Dermis blood vessel endothelial cell (primary cell): ENCODE measurements around the gene ANP32A. TPM values are rescaled to one million over a fixed set of nuclear protein-coding genes. Genes with fewer than 3 reads are reported as not detected.
"Not testable (repeated sequence)": the region's sequence is repeated elsewhere in the genome, so short reads cannot be mapped to it uniquely, and the experiment has no call there.

Experiments used
- DNase-seq: peaks from one replicate; pipeline ENCODE4 v3.0.0; 2010
- total RNA-seq: library from RNA; depleted of rRNA; stranded (reverse); fragments of >200 nt; gene quantifications from 2 replicates; pipeline ENCODE4 v1.2.3, GENCODE V29; 2014

ANP32A gene
- total RNA-seq, 1 donor from 2014 or later, result 68.2 TPM

DNA sequence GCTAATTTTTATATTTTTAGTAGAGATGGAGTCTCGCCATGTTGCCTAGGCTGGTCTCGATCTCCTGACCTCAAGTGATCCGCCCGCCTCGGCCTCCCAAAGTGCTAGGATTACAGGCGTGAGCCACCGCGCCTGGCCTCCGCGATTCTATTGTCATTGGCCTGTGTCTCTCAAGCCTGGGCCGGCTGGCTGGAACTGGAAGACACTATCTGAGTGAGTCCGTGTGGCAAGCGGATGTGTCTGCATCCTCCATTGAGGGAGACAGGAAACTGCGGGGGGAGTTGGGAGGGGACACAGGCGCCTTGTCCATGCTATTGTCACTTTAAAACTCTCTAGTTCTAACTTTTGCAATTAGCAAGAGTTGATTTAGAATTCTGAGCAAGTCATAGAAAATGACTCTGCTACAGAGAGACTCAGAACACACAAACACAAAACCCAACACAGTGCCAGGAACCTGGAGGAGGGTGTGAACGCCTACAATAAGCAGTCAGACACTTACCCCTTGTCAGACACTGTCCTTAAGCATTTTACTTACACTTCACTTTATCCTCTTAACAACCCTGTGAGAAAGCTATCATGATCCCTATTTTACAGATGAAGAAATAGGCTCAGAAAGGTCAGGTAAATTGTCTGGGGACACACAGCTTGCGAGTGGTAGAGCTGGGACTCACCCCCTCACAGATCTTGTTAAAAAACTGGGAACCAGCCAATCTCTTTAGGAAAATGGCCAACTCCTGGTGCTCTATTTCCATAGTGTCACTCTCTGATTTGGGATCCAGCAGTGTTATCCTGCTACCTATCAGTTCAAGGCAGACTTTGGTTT is 38.7 kb downstream of the ANP32A start:
- DNase-seq, result peak; percentile 95

DNA sequence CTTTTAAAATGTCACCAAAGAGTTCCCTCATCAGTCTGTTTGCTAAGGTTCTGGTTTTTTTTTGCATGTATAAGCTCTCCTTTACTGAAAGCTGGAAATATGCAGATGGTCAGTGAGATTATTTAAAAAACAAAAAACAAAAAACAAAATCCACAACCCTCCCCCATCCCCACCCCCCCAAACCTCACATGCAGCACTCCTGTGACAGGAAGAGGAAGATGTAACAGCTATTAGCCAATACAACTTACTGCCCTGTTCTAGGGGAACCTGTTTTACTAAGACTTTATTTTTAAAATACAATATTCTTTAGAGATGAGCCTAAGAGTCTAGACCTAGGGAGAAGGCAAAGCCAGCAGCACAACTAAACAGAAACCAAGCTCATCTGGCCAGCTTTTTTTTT is 39.5 kb downstream of the ANP32A start:
- no peak for DNase-seq

DNA sequence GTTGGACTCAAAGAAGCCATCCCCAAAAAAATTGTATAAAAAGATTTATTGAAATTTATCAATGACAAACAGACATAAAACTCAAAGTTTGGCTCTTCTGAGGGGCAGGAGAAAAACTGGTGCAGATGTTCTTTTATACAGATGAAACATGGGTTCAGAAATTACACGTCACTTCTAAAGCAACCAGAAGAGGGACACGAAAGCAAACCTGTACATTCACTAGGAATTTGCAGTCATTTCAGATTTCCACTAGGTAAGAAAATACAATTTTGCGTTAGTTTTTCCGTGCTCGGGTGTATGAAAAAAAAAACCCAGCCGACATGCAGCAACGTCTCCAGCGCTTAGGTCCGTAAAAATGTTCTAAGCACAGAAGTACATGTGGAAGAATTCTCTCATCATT is 41.8 kb downstream of the ANP32A start:
- no peak for DNase-seq

DNA sequence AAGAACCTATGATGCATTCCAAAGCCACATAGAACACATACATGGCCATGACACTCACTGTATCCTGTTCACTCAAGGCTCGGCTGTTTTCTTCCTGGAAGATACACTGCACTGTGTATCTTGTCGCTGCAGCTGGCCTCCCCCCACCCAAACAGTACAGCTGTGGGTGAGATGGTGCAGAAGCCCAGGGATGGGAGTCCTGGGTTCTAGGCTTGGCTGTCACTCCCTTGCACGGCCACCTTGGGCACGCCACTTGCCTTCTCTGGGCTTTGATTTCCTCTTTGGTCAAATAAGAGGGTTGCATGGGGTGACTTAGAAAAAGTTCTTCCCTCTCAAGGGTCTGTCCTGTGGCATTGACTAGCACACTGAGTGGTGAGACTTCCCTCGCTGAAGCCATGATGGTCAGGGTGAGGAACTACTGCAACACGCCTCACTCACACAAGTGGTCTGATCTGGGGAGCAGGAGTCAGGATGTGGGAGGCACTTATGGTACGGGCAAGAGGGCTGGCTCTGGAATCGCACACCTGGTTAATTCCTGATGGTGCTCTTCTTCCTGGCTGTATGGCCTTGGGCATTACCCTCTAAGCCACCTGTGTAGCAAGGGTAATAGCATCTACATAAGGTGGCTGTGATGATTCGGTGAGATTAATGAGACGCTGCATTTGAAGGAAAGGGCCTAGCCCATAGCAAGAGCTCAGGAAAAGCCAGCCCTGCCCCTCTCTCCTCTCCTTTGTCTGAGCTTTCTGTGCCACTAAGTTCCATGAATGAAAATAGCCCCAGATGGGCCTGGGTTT is 44.0 kb downstream of the ANP32A start:
- no peak for DNase-seq

DNA sequence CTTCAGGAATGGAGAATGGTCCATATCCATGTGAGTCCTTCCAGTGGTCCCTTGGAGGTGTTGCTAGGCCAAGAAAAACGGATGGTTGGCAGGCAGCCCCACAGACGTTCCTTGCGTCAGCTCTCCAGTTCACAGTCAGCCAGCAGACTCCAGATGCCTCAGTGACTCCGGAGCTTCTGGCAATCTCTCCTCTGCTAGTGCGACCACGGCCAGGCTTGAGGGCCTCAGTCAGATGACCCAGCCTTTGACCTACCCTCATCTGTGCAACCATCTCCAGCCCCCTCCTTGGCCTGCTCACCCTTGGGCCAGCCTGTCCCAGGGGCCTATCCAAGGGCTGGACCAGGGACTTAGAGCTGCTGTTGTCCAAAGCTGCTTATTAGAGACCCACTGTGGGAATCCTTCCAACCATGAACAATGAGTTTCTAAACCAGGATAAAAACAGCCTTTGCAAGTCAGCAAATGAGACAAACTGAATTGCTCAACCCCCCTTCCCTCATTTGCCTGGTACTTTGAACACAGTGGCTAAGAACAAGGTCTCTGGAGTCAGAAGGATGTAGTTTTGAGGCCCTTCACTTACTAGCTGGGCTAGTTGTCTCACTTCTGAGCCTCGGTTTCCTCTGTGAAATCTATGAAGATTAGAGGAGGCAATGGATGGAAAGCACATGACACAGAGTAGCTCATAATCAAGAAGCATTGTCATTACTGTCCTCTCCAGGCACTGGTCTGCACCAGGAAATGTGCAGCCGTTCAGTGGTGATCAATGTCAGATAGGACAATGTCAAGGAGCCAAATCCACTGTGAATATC is 44.8 kb downstream of the ANP32A start:
- DNase-seq, result no peak

DNA sequence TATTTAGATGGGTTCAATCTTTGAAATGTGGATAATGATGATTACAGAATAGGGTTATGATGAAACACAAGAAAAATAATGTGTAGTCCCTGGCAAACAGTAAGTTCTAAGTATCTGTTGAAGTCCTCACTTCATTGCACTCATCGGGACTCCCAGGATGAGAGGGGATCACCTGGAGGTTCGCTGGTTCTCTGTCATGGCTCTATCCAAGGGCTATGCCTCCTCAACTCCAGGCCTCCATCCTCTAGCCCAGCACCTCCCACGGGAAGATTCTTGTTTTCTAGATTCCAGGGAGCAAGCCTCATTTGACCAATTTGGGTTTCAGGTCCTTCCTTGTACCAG is 45.5 kb downstream of the ANP32A start:
- no peak for DNase-seq

DNA sequence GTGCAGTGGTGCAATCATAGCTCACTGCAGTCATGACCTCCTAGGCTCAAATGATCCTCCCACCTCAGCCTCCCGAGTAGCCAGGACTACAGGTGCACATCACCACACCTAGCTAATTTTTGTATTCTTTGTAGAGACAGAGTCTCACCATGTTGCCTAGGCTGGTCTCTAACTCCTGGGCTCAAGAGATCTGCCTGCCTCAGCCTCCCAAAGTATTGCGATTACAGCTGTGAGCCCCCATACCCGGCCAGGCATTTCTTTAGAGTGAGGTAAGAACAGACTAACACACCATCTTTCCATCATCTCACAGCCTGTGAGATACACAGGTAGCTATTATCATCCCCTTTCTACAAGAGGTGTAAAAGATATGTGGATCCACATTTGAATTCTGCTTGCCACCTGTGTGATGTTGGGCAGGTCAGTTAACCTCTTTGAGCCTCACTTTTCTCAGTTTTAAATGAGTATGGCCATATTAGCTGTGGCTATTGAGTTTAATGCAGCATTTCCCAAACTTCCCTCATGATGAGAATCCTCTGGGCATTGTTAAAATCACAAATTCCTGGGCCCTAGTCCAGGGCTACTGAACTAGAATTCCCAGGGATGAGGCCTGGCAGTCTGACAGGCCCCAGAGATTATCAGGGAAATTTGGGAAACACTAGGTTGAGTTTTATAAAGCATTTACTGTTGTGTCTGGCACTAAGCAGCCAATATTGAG is 46.0 kb downstream of the ANP32A start:
- DNase-seq, result no peak

DNA sequence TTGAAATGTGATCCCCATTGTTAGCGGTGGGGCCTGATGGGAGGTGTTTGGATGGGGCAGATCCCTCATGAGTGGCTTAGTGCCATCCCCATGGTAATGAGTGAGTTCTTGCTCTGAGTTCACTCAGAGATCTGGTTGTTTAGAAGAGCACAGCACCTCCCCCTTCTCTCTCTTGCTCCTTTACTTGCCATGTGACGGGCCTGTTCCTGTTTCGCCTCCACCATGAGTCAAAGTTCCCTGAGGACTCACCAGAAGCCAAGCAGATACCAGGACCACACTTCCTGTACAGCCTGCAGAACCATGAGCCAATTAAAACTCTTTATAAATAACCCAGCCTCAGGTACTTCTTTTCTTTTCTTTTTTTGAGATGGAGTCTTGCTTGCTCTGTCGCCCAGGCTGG is 46.6 kb downstream of the ANP32A start:
- DNase-seq, result no peak

DNA sequence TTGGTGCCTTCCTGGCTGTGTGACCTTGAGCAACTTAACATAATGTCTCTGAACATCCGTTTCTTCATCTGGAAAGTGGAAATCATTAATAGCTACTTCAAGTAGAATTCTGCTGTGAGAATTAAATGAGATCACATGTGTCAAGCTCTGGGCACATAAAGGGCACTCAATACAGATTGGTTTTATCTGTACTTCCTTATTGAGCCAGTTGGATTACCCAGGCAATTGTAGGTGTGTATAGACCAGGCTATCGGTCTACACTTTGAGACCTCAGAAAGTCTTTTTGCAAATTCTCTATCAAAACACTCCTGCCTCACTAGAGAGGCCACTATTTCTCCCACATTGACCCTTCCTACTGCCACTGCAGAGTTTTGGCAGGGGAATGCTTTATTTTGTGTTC is 47.7 kb downstream of the ANP32A start:
- DNase-seq, result no peak

DNA sequence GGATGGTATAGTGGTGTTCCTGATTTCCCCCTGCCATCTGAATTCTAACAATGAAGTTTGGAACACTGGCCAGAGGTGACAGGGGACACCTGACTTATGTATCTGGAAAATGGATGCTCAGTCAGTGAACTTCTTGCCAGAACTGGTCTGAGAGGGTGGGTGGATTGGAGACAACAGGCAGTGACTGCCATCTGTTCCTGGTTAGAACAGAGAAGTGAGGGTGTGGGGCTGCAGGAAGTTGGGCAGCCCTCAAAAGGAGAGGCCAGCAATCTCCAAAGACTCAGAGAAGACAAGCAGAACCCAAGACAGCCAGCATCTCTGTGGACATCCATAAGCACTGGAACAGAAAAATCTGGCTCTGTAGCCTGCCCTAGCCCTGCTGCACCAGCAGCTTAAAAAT is 50.5 kb downstream of the ANP32A start:
- no peak for DNase-seq

DNA sequence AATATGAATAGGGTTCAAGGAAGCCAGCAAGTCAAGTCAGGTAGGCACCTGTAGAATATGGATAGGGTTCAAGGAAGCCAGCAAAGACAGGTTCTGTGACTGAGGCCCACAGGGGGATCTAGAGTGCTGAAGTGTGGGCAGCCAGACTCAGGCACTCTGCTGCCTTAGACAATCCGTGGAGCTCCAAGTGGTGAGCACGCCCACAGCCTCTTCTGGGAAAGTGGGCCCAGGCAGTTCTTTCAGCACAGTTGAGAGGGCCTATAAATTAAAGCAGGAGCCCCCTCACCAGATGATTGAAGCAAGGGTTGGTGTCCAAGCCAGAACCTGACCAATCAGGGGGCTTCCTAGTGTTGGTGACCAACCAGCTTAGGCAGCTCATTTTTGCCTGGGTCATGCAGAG is 51.0 kb downstream of the ANP32A start:
- DNase-seq, result no peak

DNA sequence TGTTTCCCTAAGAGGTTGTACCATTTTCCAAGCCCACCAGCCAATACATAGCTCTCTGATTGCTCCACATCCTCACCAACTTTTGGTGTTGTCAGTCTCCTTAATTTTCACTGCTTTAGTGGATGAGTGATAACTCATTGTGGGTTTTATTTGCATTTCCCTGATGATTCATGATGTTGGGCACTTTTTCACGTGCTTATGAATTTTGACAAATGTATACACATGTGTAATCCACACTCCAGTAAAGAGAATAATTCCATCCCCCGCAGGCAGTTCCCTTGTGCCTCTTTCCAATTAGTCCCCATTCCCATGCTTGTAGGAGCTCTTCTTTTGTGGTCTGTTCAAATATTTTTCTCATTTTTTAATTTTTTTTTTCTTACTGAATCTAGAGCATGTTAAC is 52.4 kb downstream of the ANP32A start:
- peak; percentile 48 for DNase-seq

DNA sequence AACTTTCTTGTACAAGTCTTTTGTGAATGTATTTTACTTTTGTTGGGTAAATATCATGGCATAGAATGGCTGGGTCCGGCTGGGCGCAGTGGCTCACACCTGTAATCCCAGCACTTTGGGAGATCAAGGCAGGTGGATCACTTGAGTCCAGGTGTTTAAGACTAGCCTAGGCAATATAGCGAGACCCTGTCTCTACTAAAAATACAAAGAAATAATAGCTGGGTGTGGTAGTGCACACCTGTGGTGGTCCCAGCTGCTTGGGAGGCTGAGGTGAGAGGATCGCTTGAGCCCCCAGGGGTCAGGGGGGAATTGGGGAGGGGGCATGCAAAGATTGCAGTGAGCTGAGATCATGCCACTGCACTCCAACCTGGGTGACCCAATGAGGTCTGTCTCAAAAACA is 52.9 kb downstream of the ANP32A start:
- no peak for DNase-seq

DNA sequence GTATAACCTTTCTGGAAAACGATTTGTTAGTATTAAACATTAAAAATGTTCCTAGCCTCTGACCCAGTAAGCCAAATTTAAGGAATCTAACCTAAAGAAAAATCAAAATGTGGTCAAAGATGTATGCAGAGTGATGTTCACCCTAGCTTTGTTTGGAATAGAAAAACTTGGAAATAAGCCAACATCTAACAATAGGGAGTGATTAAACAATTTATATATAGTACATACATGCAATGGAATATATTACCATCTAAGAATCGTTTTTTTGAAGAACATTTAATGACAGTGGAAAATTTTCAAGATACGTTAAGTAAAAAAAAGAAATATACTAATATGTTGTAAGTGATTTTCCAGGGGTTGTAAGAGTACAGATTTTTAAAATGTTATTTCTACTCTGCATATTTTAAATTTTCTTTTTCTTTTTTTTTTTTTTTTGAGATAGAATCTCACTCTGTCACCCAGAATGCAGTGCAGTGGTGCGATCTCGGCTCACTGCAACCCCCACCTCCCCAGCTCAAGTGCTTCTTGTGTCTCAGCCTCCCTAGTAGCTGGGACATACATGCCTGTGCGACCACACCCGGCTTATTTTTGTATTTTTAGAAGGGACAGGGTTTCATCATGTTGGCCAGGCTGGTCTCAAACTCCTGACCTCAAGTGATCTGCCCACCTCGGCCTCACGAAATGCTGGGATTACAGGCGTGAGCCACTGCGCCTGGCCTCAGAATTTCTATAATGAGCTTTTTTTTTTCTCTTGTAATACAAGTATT is 54.9 kb downstream of the ANP32A start:
- peak; percentile 73 for DNase-seq

DNA sequence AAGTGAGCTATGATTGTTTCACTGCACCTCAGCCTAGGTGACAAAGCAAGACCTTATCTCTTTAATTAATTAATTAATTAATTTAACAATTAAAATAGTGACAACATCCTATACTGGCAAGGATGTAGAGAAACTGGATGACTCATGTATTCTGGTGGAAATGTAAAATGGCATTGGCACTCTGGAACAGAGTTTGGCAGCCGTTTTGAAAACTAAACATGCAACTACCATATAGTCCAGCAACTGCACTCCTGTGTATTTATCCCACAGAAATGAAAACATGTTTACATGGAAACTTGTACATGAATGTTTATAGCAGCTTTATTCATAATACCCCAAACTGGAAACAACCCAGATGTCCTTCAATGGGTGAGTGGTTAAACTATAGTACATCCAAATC is 56.6 kb downstream of the ANP32A start:
- peak; percentile 60 for DNase-seq

DNA sequence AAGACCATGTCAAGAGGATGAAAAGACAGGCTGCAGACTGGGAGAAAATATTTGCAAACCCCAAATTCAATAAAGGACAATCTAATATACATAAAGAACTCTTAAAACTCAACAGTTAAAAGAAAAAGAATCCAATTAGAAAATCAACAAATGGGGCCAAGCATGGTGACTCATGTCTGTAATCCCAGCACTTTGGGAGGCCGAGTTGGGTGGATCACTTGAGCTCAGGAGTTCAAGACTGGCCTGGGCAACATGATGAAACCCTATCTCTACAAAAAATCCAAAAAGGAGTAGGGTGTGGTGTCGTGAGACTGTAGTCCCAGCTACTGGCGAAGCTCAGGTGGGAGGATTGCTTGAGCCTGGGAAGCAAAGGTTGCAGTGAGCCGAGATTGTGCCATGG is 57.6 kb downstream of the ANP32A start:
- no peak for DNase-seq

DNA sequence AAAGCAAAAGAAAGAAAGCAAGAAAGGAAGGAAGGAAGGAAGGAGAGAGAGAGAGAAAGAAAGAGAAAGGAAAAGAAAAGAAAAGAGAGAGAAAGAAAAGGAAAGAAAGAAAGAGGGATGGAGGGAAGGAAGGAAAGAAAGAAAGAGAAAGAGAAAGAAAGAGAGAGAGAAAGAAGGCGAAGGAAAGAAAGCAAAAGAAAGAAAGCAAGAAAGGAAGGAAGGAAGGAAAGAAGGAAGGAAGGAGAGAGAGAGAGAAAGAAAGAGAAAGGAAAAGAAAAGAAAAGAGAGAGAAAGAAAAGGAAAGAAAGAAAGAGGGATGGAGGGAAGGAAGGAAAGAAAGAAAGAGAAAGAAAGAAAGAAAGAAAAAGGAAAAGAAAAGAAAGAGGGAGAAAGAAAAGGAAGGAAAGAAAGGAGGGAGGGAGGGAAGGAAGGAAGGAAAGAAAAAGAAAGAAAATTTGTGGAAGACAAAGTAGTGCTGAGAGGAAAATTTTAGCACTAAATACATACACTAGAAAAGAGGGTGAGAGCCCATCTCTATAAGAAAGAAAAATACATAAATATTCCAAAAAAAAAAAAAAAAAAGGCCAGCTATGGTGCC is 60.6 kb downstream of the ANP32A start:
- not testable (repeated sequence) for DNase-seq

DNA sequence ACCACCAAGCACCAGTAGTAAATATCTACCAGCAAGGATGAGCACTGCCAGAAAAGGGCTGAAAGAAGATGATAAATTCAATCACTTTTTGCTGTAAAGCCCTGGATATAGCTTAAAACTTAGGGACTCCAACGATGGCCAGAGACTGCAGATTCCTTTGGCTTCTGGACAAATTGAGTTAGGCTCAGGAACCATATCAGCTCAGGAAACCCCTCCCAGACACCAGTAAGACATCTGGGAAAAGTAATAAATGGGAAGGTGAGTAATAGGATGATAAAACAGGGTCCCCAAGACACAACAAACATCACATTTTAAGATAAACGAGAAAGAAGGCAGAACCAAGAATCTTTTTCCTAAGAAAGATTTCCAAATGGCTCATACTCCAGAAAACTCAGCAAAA is 65.0 kb downstream of the ANP32A start:
- DNase-seq, result no peak

DNA sequence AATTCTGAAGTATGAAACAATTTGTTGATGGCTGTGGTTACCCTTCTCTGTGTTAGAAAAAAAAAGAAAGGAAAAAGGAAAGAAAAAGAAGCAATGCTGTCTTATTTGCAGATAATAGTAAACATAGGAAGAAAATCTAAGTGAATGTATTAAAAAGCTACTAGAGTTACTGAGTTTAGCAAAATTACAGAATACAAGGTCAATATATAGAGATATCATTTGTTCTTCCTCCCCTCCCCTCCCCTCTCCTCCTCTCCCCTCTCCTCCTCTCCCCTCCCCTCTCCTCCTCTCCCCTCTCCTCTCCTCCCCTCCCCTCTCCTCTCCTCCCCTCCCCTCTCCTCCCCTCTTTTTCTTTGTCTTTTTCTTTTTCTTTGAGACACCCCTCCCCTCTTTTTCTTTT is 69.1 kb downstream of the ANP32A start:
- no peak for DNase-seq

DNA sequence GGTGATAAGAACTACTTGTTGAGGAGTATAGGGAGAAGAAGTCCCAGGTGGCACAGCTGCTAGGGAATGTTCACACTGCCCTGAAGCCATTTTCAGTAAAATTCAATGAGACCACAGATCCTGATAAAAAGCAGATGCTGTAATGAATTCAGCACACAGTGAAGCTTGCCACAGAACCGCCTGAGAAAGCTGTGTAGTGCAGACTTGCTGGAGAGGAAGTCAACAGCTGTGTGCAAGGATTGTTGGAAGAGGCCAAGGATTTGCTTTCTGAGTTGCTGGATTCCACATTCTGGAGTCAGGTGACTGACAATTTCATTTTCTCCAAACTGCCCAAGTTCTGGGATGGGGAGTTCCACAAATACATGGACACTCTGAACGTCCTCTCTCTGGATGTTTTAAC is 70.9 kb downstream of the ANP32A start:
- no peak for DNase-seq

DNA sequence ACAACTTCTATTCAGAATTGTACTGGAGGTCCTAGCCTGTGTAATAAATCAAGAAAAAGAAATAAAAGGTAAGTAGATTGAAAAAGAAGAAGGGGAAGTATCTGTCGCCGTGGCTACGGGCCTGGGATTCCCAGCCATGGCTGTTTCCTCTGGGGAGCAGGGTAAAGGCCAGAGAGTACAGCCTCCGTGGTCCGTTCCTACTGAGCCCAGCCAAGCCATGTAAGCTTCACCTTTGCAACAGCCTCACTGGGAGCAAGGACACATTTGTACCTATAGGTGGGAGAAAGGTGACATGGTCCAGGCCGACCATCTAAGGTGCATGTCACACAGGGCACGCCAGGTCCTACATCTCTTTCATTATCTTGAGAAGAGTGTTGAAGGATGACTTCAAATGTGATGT is 71.3 kb downstream of the ANP32A start:
- DNase-seq, result no peak

DNA sequence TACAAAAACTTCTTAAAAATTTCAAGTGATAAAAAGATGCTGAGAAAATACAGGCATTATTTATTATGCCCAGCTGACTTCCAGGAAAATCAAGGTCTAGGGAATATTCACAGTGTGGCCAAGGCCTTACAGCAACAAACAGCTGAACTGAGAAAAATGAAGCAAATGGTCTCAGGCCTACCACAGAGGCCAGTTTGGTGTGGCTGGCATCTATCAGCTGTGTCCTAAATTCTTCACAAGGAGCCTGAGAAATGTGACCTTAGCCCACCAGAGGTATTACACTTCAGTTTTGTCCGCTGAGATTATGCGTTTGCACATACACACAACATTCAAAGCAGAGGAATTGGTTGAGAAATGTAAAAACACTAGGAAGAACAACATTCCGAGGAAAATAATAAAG is 77.4 kb downstream of the ANP32A start:
- DNase-seq, result no peak
